Measurements from ENCODE around the gene RHOH.

RHOH gene

GRCh38 chr4:40186665-40187014 lies 10.2 kb upstream of the RHOH start:
- Histone ChIP-seq H3K79me2 (ENCODE audit: control insufficient read depth, insufficient read depth, low read length, poor library complexity) (no peaks in the 10 kb centered on the region), H3K36me3 (ENCODE audit: control insufficient read depth in 1 of 2, insufficient read depth in 2 of 2, low read length in 2 of 2) (no peaks in the 10 kb centered on the region), H3K27ac (ENCODE audit: low read depth, low read length) (no peak overlapping the region), H3K9me3 (ENCODE audit: insufficient read depth, low read depth, low read length) (no peaks in the 10 kb centered on the region), H2AFZ (ENCODE audit: insufficient read depth, low read length, poor library complexity) (no peak overlapping the region), H3K4ac (ENCODE audit: low read depth, low read length) (no peak overlapping the region), H3K14ac (ENCODE audit: low read length) (no peak overlapping the region), H3K23ac (ENCODE audit: low read length) (no peak overlapping the region), H2BK120ac (ENCODE audit: insufficient read depth, low read length, poor library complexity) (no peak overlapping the region), H3K79me1 (ENCODE audit: low read length) (no peaks in the 10 kb centered on the region), H4K91ac (ENCODE audit: low read depth, low read length) (no peak overlapping the region), H2AK5ac (ENCODE audit: low read length) (no peak overlapping the region), H2BK12ac (ENCODE audit: low read length) (no peak overlapping the region), H3K9ac (ENCODE audit: low read length) (no peak overlapping the region), H4K12ac (ENCODE audit: low read depth, low read length) (no peak overlapping the region), H3K4me3 (ENCODE audit: low read depth, low read length) (no peak overlapping the region), H2BK5ac (ENCODE audit: low read depth, low read length, poor library complexity) (no peak overlapping the region), H3K4me1 (ENCODE audit: control insufficient read depth in 1 of 2, insufficient read depth in 2 of 2, low read length in 2 of 2) (no peaks in the 10 kb centered on the region), H3K27me3 (ENCODE audit: insufficient read depth, low read length) (no peaks in the 10 kb centered on the region), H3K18ac (ENCODE audit: low read length) (no peak overlapping the region), H4K8ac (ENCODE audit: low read depth, low read length) (no peak overlapping the region), H3K4me2 (ENCODE audit: low read length) (no peak overlapping the region)
- WGBS (ENCODE audit: extremely low coverage, insufficient coverage, insufficient read length) = no CpG with 5 or more reads among the region's 1 CpG
- no peak for DNase-seq

GRCh38 chr4:40187386-40187906 lies 9.4 kb upstream of the RHOH start:
- no peak overlapping the region for H3K14ac ChIP-seq (ENCODE audit: low read length)

GRCh38 chr4:40190019-40190418 lies 6.8 kb upstream of the RHOH start:
- Histone ChIP-seq H3K79me1 (ENCODE audit: low read length) (peaks cover 3% of the 10 kb centered on the region), H3K9me3 (ENCODE audit: insufficient read depth, low read depth, low read length) (no peaks in the 10 kb centered on the region), H2AK5ac (ENCODE audit: low read length) (no peak overlapping the region), H3K23ac (ENCODE audit: low read length) (no peak overlapping the region), H3K4me1 (ENCODE audit: control insufficient read depth in 1 of 2, insufficient read depth in 2 of 2, low read length in 2 of 2) (peaks cover 10 to 14% of the 10 kb centered on the region in 2 experiments), H3K18ac (ENCODE audit: low read length) (no peak overlapping the region), H3K36me3 (ENCODE audit: control insufficient read depth in 1 of 2, insufficient read depth in 2 of 2, low read length in 2 of 2) (no peaks in the 10 kb centered on the region), H3K27ac (ENCODE audit: low read depth, low read length) (no peak overlapping the region), H2AFZ (ENCODE audit: insufficient read depth, low read length, poor library complexity) (no peak overlapping the region), H3K4me3 (ENCODE audit: low read depth, low read length) (no peak overlapping the region), H3K4ac (ENCODE audit: low read depth, low read length) (no peak overlapping the region), H3K79me2 (ENCODE audit: control insufficient read depth, insufficient read depth, low read length, poor library complexity) (no peaks in the 10 kb centered on the region), H2BK12ac (ENCODE audit: low read length) (no peak overlapping the region), H3K9ac (ENCODE audit: low read length) (no peak overlapping the region), H3K14ac (ENCODE audit: low read length) (no peak overlapping the region), H4K8ac (ENCODE audit: low read depth, low read length) (no peak overlapping the region), H3K4me2 (ENCODE audit: low read length) (no peak overlapping the region), H3K27me3 (ENCODE audit: insufficient read depth, low read length) (no peaks in the 10 kb centered on the region), H4K91ac (ENCODE audit: low read depth, low read length) (no peak overlapping the region), H2BK120ac (ENCODE audit: insufficient read depth, low read length, poor library complexity) (no peak overlapping the region), H2BK5ac (ENCODE audit: low read depth, low read length, poor library complexity) (no peak overlapping the region), H4K12ac (ENCODE audit: low read depth, low read length) (no peak overlapping the region)
- no peak for DNase-seq
- no CpG with 5 or more reads among the region's 5 CpGs for WGBS (ENCODE audit: extremely low coverage, insufficient coverage, insufficient read length)

More at GRCh38 chr4:40187386-40187906, 9.4 kb upstream of the RHOH start:
- Histone ChIP-seq H2BK5ac (ENCODE audit: low read depth, low read length, poor library complexity) (no peak overlapping the region), H3K79me2 (ENCODE audit: control insufficient read depth, insufficient read depth, low read length, poor library complexity) (no peaks in the 10 kb centered on the region), H4K91ac (ENCODE audit: low read depth, low read length) (no peak overlapping the region), H3K36me3 (ENCODE audit: control insufficient read depth in 1 of 2, insufficient read depth in 2 of 2, low read length in 2 of 2) (no peaks in the 10 kb centered on the region), H4K12ac (ENCODE audit: low read depth, low read length) (no peak overlapping the region), H3K79me1 (ENCODE audit: low read length) (no peaks in the 10 kb centered on the region), H3K4me2 (ENCODE audit: low read length) (no peak overlapping the region), H3K9ac (ENCODE audit: low read length) (no peak overlapping the region), H3K4ac (ENCODE audit: low read depth, low read length) (no peak overlapping the region), H2BK120ac (ENCODE audit: insufficient read depth, low read length, poor library complexity) (no peak overlapping the region), H2BK12ac (ENCODE audit: low read length) (no peak overlapping the region), H3K4me1 (ENCODE audit: control insufficient read depth in 1 of 2, insufficient read depth in 2 of 2, low read length in 2 of 2) (no peaks in the 10 kb centered on the region), H3K4me3 (ENCODE audit: low read depth, low read length) (no peak overlapping the region), H3K27ac (ENCODE audit: low read depth, low read length) (no peak overlapping the region), H4K8ac (ENCODE audit: low read depth, low read length) (no peak overlapping the region), H3K27me3 (ENCODE audit: insufficient read depth, low read length) (no peaks in the 10 kb centered on the region), H3K23ac (ENCODE audit: low read length) (no peak overlapping the region), H3K9me3 (ENCODE audit: insufficient read depth, low read depth, low read length) (no peaks in the 10 kb centered on the region), H2AK5ac (ENCODE audit: low read length) (no peak overlapping the region), H3K18ac (ENCODE audit: low read length) (no peak overlapping the region), H2AFZ (ENCODE audit: insufficient read depth, low read length, poor library complexity) (no peak overlapping the region)
- DNase-seq = no peak
- WGBS (ENCODE audit: extremely low coverage, insufficient coverage, insufficient read length) = no CpG with 5 or more reads among the region's 4 CpGs

GRCh38 chr4:40190465-40190864 lies 6.4 kb upstream of the RHOH start:
- Histone ChIP-seq H3K79me1 (ENCODE audit: low read length) (peaks cover 3% of the 10 kb centered on the region), H3K9ac (ENCODE audit: low read length) (no peak overlapping the region), H3K4me1 (ENCODE audit: control insufficient read depth in 1 of 2, insufficient read depth in 2 of 2, low read length in 2 of 2) (peaks cover 10 to 14% of the 10 kb centered on the region in 2 experiments), H3K14ac (ENCODE audit: low read length) (no peak overlapping the region), H4K12ac (ENCODE audit: low read depth, low read length) (no peak overlapping the region), H3K4me2 (ENCODE audit: low read length) (no peak overlapping the region), H2BK120ac (ENCODE audit: insufficient read depth, low read length, poor library complexity) (no peak overlapping the region), H3K27me3 (ENCODE audit: insufficient read depth, low read length) (no peaks in the 10 kb centered on the region), H3K9me3 (ENCODE audit: insufficient read depth, low read depth, low read length) (no peaks in the 10 kb centered on the region), H4K91ac (ENCODE audit: low read depth, low read length) (no peak overlapping the region), H2BK12ac (ENCODE audit: low read length) (no peak overlapping the region), H3K4me3 (ENCODE audit: low read depth, low read length) (no peak overlapping the region), H4K8ac (ENCODE audit: low read depth, low read length) (no peak overlapping the region), H2AK5ac (ENCODE audit: low read length) (no peak overlapping the region), H2AFZ (ENCODE audit: insufficient read depth, low read length, poor library complexity) (no peak overlapping the region), H3K18ac (ENCODE audit: low read length) (no peak overlapping the region), H3K23ac (ENCODE audit: low read length) (no peak overlapping the region), H3K4ac (ENCODE audit: low read depth, low read length) (no peak overlapping the region), H3K36me3 (ENCODE audit: control insufficient read depth in 1 of 2, insufficient read depth in 2 of 2, low read length in 2 of 2) (no peaks in the 10 kb centered on the region), H3K27ac (ENCODE audit: low read depth, low read length) (no peak overlapping the region), H3K79me2 (ENCODE audit: control insufficient read depth, insufficient read depth, low read length, poor library complexity) (no peaks in the 10 kb centered on the region), H2BK5ac (ENCODE audit: low read depth, low read length, poor library complexity) (no peak overlapping the region)
- DNase-seq = no peak
- no CpG with 5 or more reads among the region's 5 CpGs for WGBS (ENCODE audit: extremely low coverage, insufficient coverage, insufficient read length)

Measured in trophoblast cell (in vitro differentiated cells and primary cell).